Central memory CD8-positive, alpha-beta T cell (primary cell): ENCODE results near the gene PSMC2.

ENCODE experiments used
- ATAC-seq: fragments of 150-1000 bp; cut with Tn5 transposase; replicated peaks from 2 replicates; pipeline ENCODE4 v1.10.0; 2022; ENCODE audit warnings: mild to moderate bottlenecking, moderate FRiP score, moderate number of reproducible peaks; ENCODE audit not compliant: poor library complexity, severe bottlenecking; ENCODE audit errors: extremely low read depth
- DNase-seq, 2 donors: peaks; one replicate each; pipeline ENCODE4 v3.0.0; 2021; ENCODE audit warnings: low spot score in 2 of 2
- H3K27ac Mint-ChIP-seq: one replicate; pipeline ENCODE4 v1.8.0; 2022; ENCODE audit warnings: low read depth, mild to moderate bottlenecking, moderate library complexity, mixed read lengths
- H3K27me3 Mint-ChIP-seq: one replicate; pipeline ENCODE4 v1.8.0; 2022; ENCODE audit warnings: mixed read lengths
- H3K36me3 Mint-ChIP-seq: one replicate; pipeline ENCODE4 v1.8.0; 2022; ENCODE audit warnings: mild to moderate bottlenecking, moderate library complexity, mixed read lengths; ENCODE audit not compliant: insufficient read depth
- H3K4me1 Mint-ChIP-seq: one replicate; pipeline ENCODE4 v1.8.0; 2022; ENCODE audit warnings: mixed read lengths
- H3K4me3 Mint-ChIP-seq: one replicate; pipeline ENCODE4 v1.8.0; 2022; ENCODE audit warnings: mild to moderate bottlenecking, moderate library complexity, mixed read lengths
- H3K9me3 Mint-ChIP-seq: one replicate; pipeline ENCODE4 v1.8.0; 2022; ENCODE audit warnings: mixed read lengths

PSMC2 gene

GRCh38 chr7:103347507-103348267 lies at the start of gene PSMC2:
Gene PSMC2 (plus strand): TSS chr7:103347643. CDS start chr7:103347712, 69 bp downstream.
- peak; percentile 65 for ATAC-seq
- Mint-ChIP-seq H3K36me3 (peaks cover 28% of the 10 kb centered on the region), H3K27ac (peak within 1 kb of the TSS; percentile 92), H3K4me3 (peak within 1 kb of the TSS; percentile 94), H3K4me1 (peaks cover 56% of the 10 kb centered on the region), H3K9me3 (no peaks in the 10 kb centered on the region), H3K27me3 (no peaks in the 10 kb centered on the region)
- peak; percentile 71 to 78 for DNase-seq

- Mint-ChIP-seq H3K9me3 (no peaks in the 10 kb centered on the region), H3K36me3 (peaks cover 36% of the 10 kb centered on the region), H3K27ac (peak overlapping the region; percentile 92), H3K27me3 (peaks cover 6% of the 10 kb centered on the region), H3K4me3 (peak overlapping the region; percentile 85), H3K4me1 (peaks cover 35% of the 10 kb centered on the region)
- ATAC-seq (no peak), DNase-seq (no peak)
These were observed 49.6 kb upstream of the PSMC2 start for GRCh38 chr7:103297837-103298179.

GRCh38 chr7:103299660-103300059 lies 47.8 kb upstream of the PSMC2 start:
- H3K27me3 Mint-ChIP-seq, result no peaks in the 10 kb centered on the region
- H3K4me1 Mint-ChIP-seq, result peaks cover 36% of the 10 kb centered on the region
- DNase-seq, result no peak
- peaks cover 52% of the 10 kb centered on the region for H3K36me3 Mint-ChIP-seq
- H3K27ac Mint-ChIP-seq, result no peak overlapping the region
- ATAC-seq, result no peak
- no peak overlapping the region for H3K4me3 Mint-ChIP-seq
- H3K9me3 Mint-ChIP-seq, result no peaks in the 10 kb centered on the region

GRCh38 chr7:103301441-103301840 lies 46.0 kb upstream of the PSMC2 start:
- H3K27ac Mint-ChIP-seq, result no peak overlapping the region
- peaks cover 31% of the 10 kb centered on the region for H3K4me1 Mint-ChIP-seq
- H3K27me3 Mint-ChIP-seq, result no peaks in the 10 kb centered on the region

GRCh38 chr7:103307503-103308231 lies 39.8 kb upstream of the PSMC2 start:
- no peak for DNase-seq
- H3K36me3 Mint-ChIP-seq, result peaks cover 85% of the 10 kb centered on the region
- peaks cover 6% of the 10 kb centered on the region for H3K4me1 Mint-ChIP-seq
- no peaks in the 10 kb centered on the region for H3K27me3 Mint-ChIP-seq
- no peaks in the 10 kb centered on the region for H3K9me3 Mint-ChIP-seq
- H3K4me3 Mint-ChIP-seq, result no peak overlapping the region
- peak overlapping the region; percentile 44 for H3K27ac Mint-ChIP-seq
- no peak for ATAC-seq

More at GRCh38 chr7:103301441-103301840, 46.0 kb upstream of the PSMC2 start:
- no peaks in the 10 kb centered on the region for H3K9me3 Mint-ChIP-seq
- peaks cover 66% of the 10 kb centered on the region for H3K36me3 Mint-ChIP-seq
- DNase-seq (no peak), ATAC-seq (no peak)
- no peak overlapping the region for H3K4me3 Mint-ChIP-seq

- H3K27me3 Mint-ChIP-seq, result no peaks in the 10 kb centered on the region
- no peak for ATAC-seq
- no peak overlapping the region for H3K4me3 Mint-ChIP-seq
- H3K36me3 Mint-ChIP-seq, result peaks cover 80% of the 10 kb centered on the region
- no peak overlapping the region for H3K27ac Mint-ChIP-seq
- H3K9me3 Mint-ChIP-seq, result no peaks in the 10 kb centered on the region
- DNase-seq, result no peak
- H3K4me1 Mint-ChIP-seq, result peaks cover 8% of the 10 kb centered on the region
These were observed 32.6 kb upstream of the PSMC2 start for GRCh38 chr7:103314852-103315251.

GRCh38 chr7:103316380-103316941 lies 31.0 kb upstream of the PSMC2 start:
- Mint-ChIP-seq H3K36me3 (peaks cover 79% of the 10 kb centered on the region), H3K4me3 (no peak overlapping the region), H3K27me3 (no peaks in the 10 kb centered on the region), H3K27ac (no peak overlapping the region), H3K9me3 (no peaks in the 10 kb centered on the region), H3K4me1 (peaks cover 8% of the 10 kb centered on the region)
- ATAC-seq (no peak), DNase-seq (no peak)

- Mint-ChIP-seq H3K27me3 (no peaks in the 10 kb centered on the region), H3K27ac (no peak overlapping the region), H3K4me1 (peaks cover 8% of the 10 kb centered on the region), H3K9me3 (no peaks in the 10 kb centered on the region), H3K4me3 (no peak overlapping the region), H3K36me3 (peaks cover 79% of the 10 kb centered on the region)
- DNase-seq (no peak), ATAC-seq (no peak)
These were observed 30.4 kb upstream of the PSMC2 start for GRCh38 chr7:103317009-103317408.

GRCh38 chr7:103325744-103326143 lies 21.7 kb upstream of the PSMC2 start:
- Mint-ChIP-seq H3K9me3 (no peaks in the 10 kb centered on the region), H3K27me3 (no peaks in the 10 kb centered on the region), H3K36me3 (peaks cover 50% of the 10 kb centered on the region), H3K27ac (peak overlapping the region; percentile 32), H3K4me3 (no peak overlapping the region), H3K4me1 (no peaks in the 10 kb centered on the region)
- ATAC-seq (no peak), DNase-seq (no peak)

GRCh38 chr7:103336761-103337160 lies 10.7 kb upstream of the PSMC2 start:
- H3K27me3 Mint-ChIP-seq, result no peaks in the 10 kb centered on the region
- peaks cover 24% of the 10 kb centered on the region for H3K4me1 Mint-ChIP-seq
- H3K27ac Mint-ChIP-seq, result no peak overlapping the region
- H3K9me3 Mint-ChIP-seq, result no peaks in the 10 kb centered on the region
- DNase-seq (no peak), ATAC-seq (no peak)
- no peak overlapping the region for H3K4me3 Mint-ChIP-seq
- peaks cover 67% of the 10 kb centered on the region for H3K36me3 Mint-ChIP-seq

GRCh38 chr7:103338864-103339263 lies 8.6 kb upstream of the PSMC2 start:
- peaks cover 30% of the 10 kb centered on the region for H3K4me1 Mint-ChIP-seq
- H3K27me3 Mint-ChIP-seq, result no peaks in the 10 kb centered on the region
- no peaks in the 10 kb centered on the region for H3K9me3 Mint-ChIP-seq
- no peak overlapping the region for H3K4me3 Mint-ChIP-seq
- H3K27ac Mint-ChIP-seq, result no peak overlapping the region
- H3K36me3 Mint-ChIP-seq, result peaks cover 62% of the 10 kb centered on the region
- ATAC-seq, result no peak
- no peak for DNase-seq

- Mint-ChIP-seq H3K36me3 (peaks cover 55% of the 10 kb centered on the region), H3K27ac (peak overlapping the region; percentile 5), H3K4me1 (peaks cover 40% of the 10 kb centered on the region), H3K9me3 (no peaks in the 10 kb centered on the region), H3K4me3 (no peak overlapping the region), H3K27me3 (no peaks in the 10 kb centered on the region)
- DNase-seq (no peak), ATAC-seq (no peak)
These were observed 6.0 kb upstream of the PSMC2 start for GRCh38 chr7:103341466-103341865.

- H3K4me1 Mint-ChIP-seq, result peaks cover 47% of the 10 kb centered on the region
- no peaks in the 10 kb centered on the region for H3K9me3 Mint-ChIP-seq
- no peak overlapping the region for H3K27ac Mint-ChIP-seq
- H3K27me3 Mint-ChIP-seq, result no peaks in the 10 kb centered on the region
- DNase-seq, result no peak
- peak overlapping the region; percentile 100 for H3K4me3 Mint-ChIP-seq
- peaks cover 44% of the 10 kb centered on the region for H3K36me3 Mint-ChIP-seq
- no peak for ATAC-seq
These were observed 4.1 kb upstream of the PSMC2 start for GRCh38 chr7:103343332-103343731.
